ENCODE measurements around the gene C1QB.
"Not testable (repeated sequence)": the region's sequence is repeated elsewhere in the genome, so short reads cannot be mapped to it uniquely, and the experiment has no call there.

Gene C1QB

GRCh38 chr1:22699681-22700520 lies 46.9 kb downstream of the C1QB start:
- ATAC-seq (ENCODE audit: low read depth) (no peak), DNase-seq (ENCODE audit: low spot score) (no peak)
- Histone ChIP-seq H3K4me3 (ENCODE audit: severe bottlenecking) (no peak overlapping the region), H3K27me3 (ENCODE audit: insufficient read depth, poor library complexity, severe bottlenecking) (no peaks in the 10 kb centered on the region), H3K4me1 (ENCODE audit: insufficient read depth, poor library complexity, severe bottlenecking) (peaks cover 4% of the 10 kb centered on the region), H3K36me3 (ENCODE audit: low read depth) (no peaks in the 10 kb centered on the region), H3K9me3 (ENCODE audit: severe bottlenecking) (no peaks in the 10 kb centered on the region), H3K27ac (ENCODE audit: poor library complexity, severe bottlenecking) (no peak overlapping the region)
- TF ChIP-seq CTCF (IDR thresholded peaks at IDR 0.05; ENCODE audit: poor library complexity, severe bottlenecking): no peak

- H3K4me1 ChIP-seq (ENCODE audit: insufficient read depth, poor library complexity, severe bottlenecking): peaks cover 6% of the 10 kb centered on the region
- no peaks in the 10 kb centered on the region for H3K9me3 ChIP-seq (ENCODE audit: severe bottlenecking)
- H3K27me3 ChIP-seq (ENCODE audit: insufficient read depth, poor library complexity, severe bottlenecking): no peaks in the 10 kb centered on the region
- H3K4me3 ChIP-seq (ENCODE audit: severe bottlenecking): no peak overlapping the region
- TF ChIP-seq CTCF (IDR thresholded peaks at IDR 0.05; ENCODE audit: poor library complexity, severe bottlenecking): no peak
- no peaks in the 10 kb centered on the region for H3K36me3 ChIP-seq (ENCODE audit: low read depth)
- DNase-seq (ENCODE audit: low spot score): peak; percentile 34
- no peak for ATAC-seq (ENCODE audit: low read depth)
- H3K27ac ChIP-seq (ENCODE audit: poor library complexity, severe bottlenecking): no peak overlapping the region
These were observed 49.5 kb downstream of the C1QB start for GRCh38 chr1:22702296-22703085.

GRCh38 chr1:22704440-22705067 lies 51.5 kb downstream of the C1QB start:
- peak; percentile 93 for TF ChIP-seq CTCF (IDR thresholded peaks at IDR 0.05; ENCODE audit: poor library complexity, severe bottlenecking)
- Histone ChIP-seq H3K27ac (ENCODE audit: poor library complexity, severe bottlenecking) (no peak overlapping the region), H3K36me3 (ENCODE audit: low read depth) (no peaks in the 10 kb centered on the region), H3K27me3 (ENCODE audit: insufficient read depth, poor library complexity, severe bottlenecking) (no peaks in the 10 kb centered on the region), H3K4me3 (ENCODE audit: severe bottlenecking) (no peak overlapping the region), H3K4me1 (ENCODE audit: insufficient read depth, poor library complexity, severe bottlenecking) (peaks cover 6% of the 10 kb centered on the region), H3K9me3 (ENCODE audit: severe bottlenecking) (no peaks in the 10 kb centered on the region)
- DNase-seq (ENCODE audit: low spot score) (peak; percentile 84), ATAC-seq (ENCODE audit: low read depth) (peak; percentile 97)

- DNase-seq (ENCODE audit: low spot score) (no peak), ATAC-seq (ENCODE audit: low read depth) (no peak)
- H3K4me3 ChIP-seq (ENCODE audit: severe bottlenecking): no peak overlapping the region
- H3K36me3 ChIP-seq (ENCODE audit: low read depth): no peaks in the 10 kb centered on the region
- no peak for TF ChIP-seq CTCF (IDR thresholded peaks at IDR 0.05; ENCODE audit: poor library complexity, severe bottlenecking)
- H3K27ac ChIP-seq (ENCODE audit: poor library complexity, severe bottlenecking): no peak overlapping the region
- H3K9me3 ChIP-seq (ENCODE audit: severe bottlenecking): no peaks in the 10 kb centered on the region
- no peaks in the 10 kb centered on the region for H3K27me3 ChIP-seq (ENCODE audit: insufficient read depth, poor library complexity, severe bottlenecking)
- H3K4me1 ChIP-seq (ENCODE audit: insufficient read depth, poor library complexity, severe bottlenecking): peaks cover 6% of the 10 kb centered on the region
These were observed 52.5 kb downstream of the C1QB start for GRCh38 chr1:22705586-22705985.

- not testable (repeated sequence) for H3K27ac ChIP-seq (ENCODE audit: poor library complexity, severe bottlenecking); H3K36me3 ChIP-seq (ENCODE audit: low read depth); DNase-seq (ENCODE audit: low spot score); H3K4me1 ChIP-seq (ENCODE audit: insufficient read depth, poor library complexity, severe bottlenecking); ATAC-seq (ENCODE audit: low read depth); H3K9me3 ChIP-seq (ENCODE audit: severe bottlenecking); H3K4me3 ChIP-seq (ENCODE audit: severe bottlenecking); H3K27me3 ChIP-seq (ENCODE audit: insufficient read depth, poor library complexity, severe bottlenecking)
These were observed 53.1 kb downstream of the C1QB start for GRCh38 chr1:22706100-22706499.
